GM21367 (cell line): ENCODE results near the gene NCOR1.
"Not testable (repeated sequence)": the region's sequence is repeated elsewhere in the genome, so short reads cannot be mapped to it uniquely, and the experiment has no call there.

Source experiments
- ATAC-seq: cut with Tn5 transposase; IDR thresholded peaks from one replicate; pipeline ENCODE4 v1.9.1; 2021; ENCODE audit not compliant: unreplicated experiment

Gene NCOR1

GRCh38 chr17:16152326-16152725 lies 63.0 kb downstream of the NCOR1 start:
- not testable (repeated sequence) for ATAC-seq

- ATAC-seq = no peak
These were observed 65.0 kb downstream of the NCOR1 start for GRCh38 chr17:16150251-16150856.

GRCh38 chr17:16148596-16148995 lies 66.7 kb downstream of the NCOR1 start:
- ATAC-seq = no peak

- ATAC-seq = not testable (repeated sequence)
These were observed 69.9 kb downstream of the NCOR1 start for GRCh38 chr17:16145319-16145890.

GRCh38 chr17:16141685-16142084 lies 73.6 kb downstream of the NCOR1 start:
- no peak for ATAC-seq

- no peak for ATAC-seq
These were observed 74.5 kb downstream of the NCOR1 start for GRCh38 chr17:16140854-16141253.

GRCh38 chr17:16135461-16135860 lies 79.9 kb downstream of the NCOR1 start:
- no peak for ATAC-seq

GRCh38 chr17:16131593-16131992 lies 83.7 kb downstream of the NCOR1 start:
- ATAC-seq = no peak

GRCh38 chr17:16129441-16130205 lies 85.7 kb downstream of the NCOR1 start:
- ATAC-seq = no peak

GRCh38 chr17:16123531-16123930 lies 91.8 kb downstream of the NCOR1 start:
- ATAC-seq = no peak

- ATAC-seq = no peak
These were observed 92.5 kb downstream of the NCOR1 start for GRCh38 chr17:16122697-16123434.

GRCh38 chr17:16121915-16122314 lies 93.4 kb downstream of the NCOR1 start:
- ATAC-seq = no peak

GRCh38 chr17:16120937-16121336 lies 94.4 kb downstream of the NCOR1 start:
- ATAC-seq = no peak

- no peak for ATAC-seq
These were observed 98.2 kb downstream of the NCOR1 start for GRCh38 chr17:16117149-16117548.

- not testable (repeated sequence) for ATAC-seq
These were observed 100.1 kb downstream of the NCOR1 start for GRCh38 chr17:16115077-16115698.

- ATAC-seq = no peak
These were observed 106.5 kb downstream of the NCOR1 start for GRCh38 chr17:16108871-16109270.

GRCh38 chr17:16108386-16108785 lies 106.9 kb downstream of the NCOR1 start:
- ATAC-seq = no peak

- no peak for ATAC-seq
These were observed 108.1 kb downstream of the NCOR1 start for GRCh38 chr17:16107165-16107770.

GRCh38 chr17:16106161-16106891 lies 109.0 kb downstream of the NCOR1 start:
- no peak for ATAC-seq

GRCh38 chr17:16104189-16104588 lies 111.1 kb downstream of the NCOR1 start:
- no peak for ATAC-seq
